PC-3 (cell line): ENCODE measurements around the gene CD200R1. TPM values are rescaled to one million over a fixed set of nuclear protein-coding genes. Genes with fewer than 3 reads are reported as not detected.

Experiments
- ATAC-seq: fragments of 200-7000 bp; cut with Tn5 transposase; 2 replicates; pipeline ENCODE4 v1.9.1; 2020; ENCODE audit warnings: mild to moderate bottlenecking, moderate library complexity
- BruUV-seq: library from RNA; stranded (reverse); fragments of 400-500 nt; replicated peaks from 2 replicates; lab custom pipeline; 2021; lab: Mats Ljungman, UMichigan
- CTCF ChIA-PET: fragments of 300-600 bp; sonication (Branson Sonifier 250); formaldehyde crosslinking; loops from one replicate; lab custom pipeline; 2022; ENCODE audit warnings: antibody characterized with exemption; lab: Charles Lee
- POLR2A ChIA-PET: fragments of 300-600 bp; sonication (Branson Sonifier 250); formaldehyde crosslinking; loops from one replicate; lab custom pipeline; 2022; ENCODE audit warnings: antibody characterized with exemption; ENCODE audit not compliant: unreplicated experiment; lab: Charles Lee
- DNase-seq: peaks from one replicate; pipeline ENCODE4 v3.0.0-alpha.2; 2015
- H2AFZ ChIP-seq: fragments of 300-600 bp; sonication (generic); 2 replicates; pipeline ENCODE4 v1.6.0; 2016; ENCODE audit warnings: antibody characterized with exemption, low read length
- H3F3A ChIP-seq: fragments of 300-600 bp; sonication (generic); one replicate; pipeline ENCODE4 v1.6.0; 2017; ENCODE audit warnings: antibody characterized with exemption, low read length, control low read depth, mild to moderate bottlenecking; ENCODE audit not compliant: unreplicated experiment
- H3K27ac ChIP-seq: fragments of 300-600 bp; sonication (generic); 2 replicates; pipeline ENCODE4 v1.5.1; 2016; ENCODE audit warnings: mild to moderate bottlenecking, low read length
- H3K27me3 ChIP-seq: fragments of 300-600 bp; sonication (generic); 2 replicates; pipeline ENCODE4 v1.6.1; 2016; ENCODE audit warnings: low read length, mixed read lengths
- H3K36me3 ChIP-seq: fragments of 300-600 bp; sonication (generic); 2 replicates; pipeline ENCODE4 v1.6.1; 2016; ENCODE audit warnings: low read depth, mixed run types, low read length, mixed read lengths
- H3K4me1 ChIP-seq: fragments of 300-600 bp; sonication (generic); 2 replicates; pipeline ENCODE4 v1.5.1; 2016; ENCODE audit warnings: low read length; ENCODE audit not compliant: insufficient read depth
- H3K4me2 ChIP-seq: fragments of 300-600 bp; sonication (generic); 2 replicates; pipeline ENCODE4 v1.6.0; 2016; ENCODE audit warnings: low read length
- H3K4me3 ChIP-seq: fragments of 300-600 bp; sonication (generic); 2 replicates; pipeline ENCODE4 v1.5.1; 2016; ENCODE audit warnings: mild to moderate bottlenecking, low read length, mixed read lengths
- H3K79me2 ChIP-seq: fragments of 300-600 bp; sonication (generic); 2 replicates; pipeline ENCODE4 v1.6.1; 2017; ENCODE audit warnings: low read length, mixed read lengths
- H3K9ac ChIP-seq: fragments of 300-600 bp; sonication (generic); 2 replicates; pipeline ENCODE4 v1.6.0; 2016; ENCODE audit warnings: mild to moderate bottlenecking, low read length
- H3K9me2 ChIP-seq: fragments of 300-600 bp; sonication (generic); replicated peaks from 2 replicates; pipeline ENCODE4 v1.6.1; 2016; ENCODE audit warnings: mixed run types, low read length, mixed read lengths
- H3K9me3 ChIP-seq: fragments of 300-600 bp; sonication (generic); 2 replicates; pipeline ENCODE4 v1.6.1; 2016; ENCODE audit warnings: low read length, mixed read lengths
- H4K20me1 ChIP-seq: fragments of 300-600 bp; sonication (generic); 2 replicates; pipeline ENCODE4 v1.6.1; 2016; ENCODE audit warnings: low read length, mixed read lengths
- CTCF ChIP-seq: fragments of 300-600 bp; sonication (generic); conservative IDR thresholded peaks from 2 replicates; pipeline ENCODE4 v1.5.1; 2017; ENCODE audit warnings: antibody characterized with exemption, low read depth, mild to moderate bottlenecking, low read length
- EZH2 ChIP-seq: fragments of 300-600 bp; sonication (generic); IDR thresholded peaks from one replicate; pipeline ENCODE4 v1.6.1; 2017; ENCODE audit warnings: antibody characterized with exemption, mild to moderate bottlenecking, low read length; ENCODE audit not compliant: unreplicated experiment
- EZH2phosphoT487 ChIP-seq: fragments of 300-600 bp; sonication (generic); IDR thresholded peaks from 2 replicates; pipeline ENCODE4 v1.6.1; 2018; ENCODE audit warnings: mild to moderate bottlenecking, antibody characterized with exemption, low read length, borderline replicate concordance
- intact Hi-C: fragments of 100-400 bp; cut with micrococcal nuclease; formaldehyde crosslinking; loops from 2 replicates; pipeline ENCODE4 v1.9.0; 2023
- total RNA-seq: library from RNA; depleted of rRNA; stranded (reverse); fragments of >200 nt; gene quantifications from 2 replicates; pipeline ENCODE4 v1.2.3, GENCODE V29; 2014

Gene CD200R1
- total RNA-seq, 1 experiment from 2014 or later: not detected

GRCh38 chr3:112884678-112885290, 90.1 kb downstream of the CD200R1 start:
- no peaks in the 10 kb centered on the region for H3K9me2 ChIP-seq
- ChIA-PET POLR2A (no interaction called here), CTCF (no interaction called here)
- H3F3A ChIP-seq: no peaks in the 10 kb centered on the region
- H3K4me2 ChIP-seq: no peak overlapping the region
- no peaks in the 10 kb centered on the region for H3K79me2 ChIP-seq
- no peak overlapping the region for H3K9ac ChIP-seq
- H2AFZ ChIP-seq: no peak overlapping the region
- ATAC-seq (no peak), DNase-seq (no peak)
- no peaks in the 10 kb centered on the region for H3K9me3 ChIP-seq
- no TSS peak for BruUV-seq
- no peaks in the 10 kb centered on the region for H4K20me1 ChIP-seq
- H3K36me3 ChIP-seq: no peaks in the 10 kb centered on the region
- no peak overlapping the region for H3K27ac ChIP-seq
- H3K4me1 ChIP-seq: no peaks in the 10 kb centered on the region
- TF ChIP-seq EZH2phosphoT487 (no peak), EZH2 (no peak), CTCF (no peak)
- intact Hi-C loops: no loop called here
- no peak overlapping the region for H3K4me3 ChIP-seq
- peaks cover 8% of the 10 kb centered on the region; the same call in 1 of the 2 replicates for H3K27me3 ChIP-seq

- CTCF ChIA-PET: no interaction called here
- no peak overlapping the region for H2AFZ ChIP-seq
These were observed 93.0 kb downstream of the CD200R1 start for GRCh38 chr3:112881891-112882290.

More at GRCh38 chr3:112881891-112882290, 93.0 kb downstream of the CD200R1 start:
- no peaks in the 10 kb centered on the region for H3K9me3 ChIP-seq
- no peak overlapping the region for H3K4me2 ChIP-seq
- H3K4me1 ChIP-seq: no peaks in the 10 kb centered on the region
- no peak for TF ChIP-seq EZH2
- TF ChIP-seq EZH2phosphoT487: no peak
- no peak for TF ChIP-seq CTCF
- no peak for ATAC-seq
- DNase-seq: no peak
- H3K36me3 ChIP-seq: no peaks in the 10 kb centered on the region
- POLR2A ChIA-PET: no interaction called here
- no peaks in the 10 kb centered on the region for H4K20me1 ChIP-seq
- intact Hi-C loops: no loop called here
- no peak overlapping the region for H3K27ac ChIP-seq
- no peaks in the 10 kb centered on the region for H3K79me2 ChIP-seq
- no peak overlapping the region for H3K4me3 ChIP-seq
- no TSS peak for BruUV-seq
- H3K9me2 ChIP-seq: no peaks in the 10 kb centered on the region
- no peaks in the 10 kb centered on the region for H3F3A ChIP-seq
- peaks cover 4% of the 10 kb centered on the region; the same call in 1 of the 2 replicates for H3K27me3 ChIP-seq
- no peak overlapping the region for H3K9ac ChIP-seq
